HepG2 (cell line): ENCODE data around the gene ZNRF3. TPM values are rescaled to one million over a fixed set of nuclear protein-coding genes. Genes with fewer than 3 reads are reported as not detected.

Source experiments
- EP300 ChIP-seq, 3 experiments: sonication (generic) in 1 of 3; formaldehyde crosslinking in 1 of 3; IDR thresholded peaks; 2 replicates each; pipeline versions ENCODE4 v1.5.1 to v1.6.1; 2011 to 2020; ENCODE audit warnings: low read depth in 2 of 3, low read length in 2 of 3, borderline replicate concordance in 1 of 3, improper control_type of control experiment in 1 of 3, mild to moderate bottlenecking in 1 of 3, missing genetic modification reagents in 1 of 3, moderate library complexity in 1 of 3
- FOXA1 ChIP-seq, 2 experiments: fragments of 450-650 bp in 1 of 2; sonication (generic) in 1 of 2; formaldehyde crosslinking in 1 of 2; IDR thresholded peaks; 2 replicates each; pipeline versions ENCODE4 v1.4.0 to v1.6.1; 2016 to 2020; ENCODE audit warnings: missing genetic modification reagents in 1 of 2
- FOXA3 ChIP-seq: IDR thresholded peaks from 2 replicates; pipeline ENCODE4 v1.6.1; 2016; ENCODE audit warnings: missing genetic modification reagents, missing compliant biosample characterization
- FOXJ3 ChIP-seq: sonication (generic); formaldehyde crosslinking; IDR thresholded peaks from 2 replicates; pipeline ENCODE4 v1.4.0; 2020; ENCODE audit warnings: missing genetic modification reagents, mild to moderate bottlenecking, borderline replicate concordance
- FOXO1 ChIP-seq: sonication (generic); formaldehyde crosslinking; IDR thresholded peaks from 2 replicates; pipeline ENCODE4 v1.4.0; 2020; ENCODE audit warnings: missing genetic modification reagents
- GATAD2A ChIP-seq: IDR thresholded peaks from 2 replicates; pipeline ENCODE4 v1.6.1; 2016
- GFI1 ChIP-seq: sonication (generic); formaldehyde crosslinking; IDR thresholded peaks from 2 replicates; pipeline ENCODE4 v1.5.0; 2020; ENCODE audit warnings: missing genetic modification reagents, mild to moderate bottlenecking, borderline replicate concordance
- HDAC2 ChIP-seq: sonication (generic); formaldehyde crosslinking; IDR thresholded peaks from 2 replicates; pipeline ENCODE4 v1.4.0; 2020; ENCODE audit warnings: missing genetic modification reagents
- HOXA3 ChIP-seq: sonication (generic); formaldehyde crosslinking; IDR thresholded peaks from 2 replicates; pipeline ENCODE4 v1.5.0; 2020; ENCODE audit warnings: missing genetic modification reagents
- MED1 ChIP-seq: sonication (generic); formaldehyde crosslinking; IDR thresholded peaks from 2 replicates; pipeline ENCODE4 v1.4.0; 2020; ENCODE audit warnings: missing genetic modification reagents
- RARA ChIP-seq: IDR thresholded peaks from 2 replicates; pipeline ENCODE4 v1.6.1; 2016; ENCODE audit warnings: missing genetic modification reagents, missing compliant biosample characterization
- SAP130 ChIP-seq: IDR thresholded peaks from 2 replicates; pipeline ENCODE4 v1.6.1; 2016; ENCODE audit warnings: low read depth
- SIX4 ChIP-seq: sonication (generic); formaldehyde crosslinking; IDR thresholded peaks from 2 replicates; pipeline ENCODE4 v1.4.0; 2020; ENCODE audit warnings: missing genetic modification reagents
- SUZ12 ChIP-seq: fragments of 150-350 bp; IDR thresholded peaks from 2 replicates; pipeline ENCODE4 v1.6.1; 2014; ENCODE audit warnings: low read depth, low read length
- TBX2 ChIP-seq: sonication (generic); formaldehyde crosslinking; IDR thresholded peaks from 2 replicates; pipeline ENCODE4 v1.5.0; 2020; ENCODE audit warnings: missing genetic modification reagents, mild to moderate bottlenecking, borderline replicate concordance
- TCF7 ChIP-seq: sonication (generic); IDR thresholded peaks from 2 replicates; pipeline ENCODE4 v1.6.1; 2016; ENCODE audit warnings: antibody characterized with exemption, low read depth
- ZBTB20 ChIP-seq: sonication (generic); formaldehyde crosslinking; IDR thresholded peaks from 2 replicates; pipeline ENCODE4 v1.8.1; 2023; ENCODE audit warnings: missing genetic modification reagents, low read depth, mild to moderate bottlenecking, borderline replicate concordance
- ZFP1 ChIP-seq: IDR thresholded peaks from 2 replicates; pipeline ENCODE4 v1.6.1; 2016
- ZNF280B ChIP-seq: sonication (generic); formaldehyde crosslinking; IDR thresholded peaks from 2 replicates; pipeline ENCODE4 v1.5.0; 2020; ENCODE audit warnings: missing genetic modification reagents, mild to moderate bottlenecking, borderline replicate concordance
- ZNF841 ChIP-seq: sonication (generic); formaldehyde crosslinking; IDR thresholded peaks from 2 replicates; pipeline ENCODE4 v1.8.1; 2023; ENCODE audit warnings: missing genetic modification reagents, borderline replicate concordance
- polyA plus RNA-seq, 8 experiments: library from polyadenylated mRNA; depleted of rRNA in 3 of 8; stranded (reverse) in 7 of 8; unstranded in 1 of 8; fragments of >200 nt; fragmentation: Illumina TruSeq in 4 of 8; extraction: Trizol in 4 of 8; gene quantifications; 2 replicates each; pipeline versions ENCODE4 v1.2.1 to v1.2.3, GENCODE V29; 2011 to 2016; ENCODE audit warnings: low read depth in 4 of 8, missing spikeins in 1 of 8, mixed read lengths in 1 of 8; ENCODE audit not compliant: insufficient read depth in 1 of 8
- total RNA-seq, 5 experiments: library from RNA; depleted of rRNA; stranded (reverse); fragments of >200 nt; fragmentation: Illumina TruSeq; extraction: Trizol; gene quantifications; 2 replicates each; pipeline ENCODE4 v1.2.3, GENCODE V29; 2016; ENCODE audit warnings: low read depth in 1 of 5
- TF ChIP-seq, protein P1 (sequence below): sonication (generic); formaldehyde crosslinking; IDR thresholded peaks from 2 replicates; pipeline ENCODE4 v1.4.0; 2020; ENCODE audit warnings: missing genetic modification reagents
- TF ChIP-seq, protein P2 (sequence below): sonication (generic); formaldehyde crosslinking; IDR thresholded peaks from 2 replicates; pipeline ENCODE4; 2020; ENCODE audit warnings: missing genetic modification reagents, mild to moderate bottlenecking, borderline replicate concordance

The ZNRF3 gene
- total and polyA plus RNA-seq, 2 of the 13 experiments (the other 11 are each of a cell fraction or from before 2014, with no cell fraction given): 20.3 to 36.7 TPM

DNA sequence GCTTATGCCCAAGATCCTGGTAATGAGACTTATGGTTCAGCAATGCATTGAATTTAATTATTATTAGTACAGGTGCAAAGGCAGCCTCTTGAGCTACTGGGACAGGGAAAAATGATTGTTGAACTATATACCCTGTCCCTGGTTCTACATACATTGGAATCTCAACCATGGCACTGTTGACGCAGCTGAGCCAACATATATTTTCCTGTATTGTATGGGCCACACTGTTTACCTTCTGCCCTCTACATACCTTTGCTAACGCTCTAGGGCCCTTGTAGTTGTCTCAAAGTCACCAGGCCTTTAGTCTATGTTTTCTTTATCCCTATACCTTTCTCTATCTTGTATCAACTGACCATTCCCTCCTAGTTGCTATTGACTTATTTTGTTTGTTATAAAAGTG, 212.1 kb downstream of the ZNRF3 start (continued):
- TF ChIP-seq, protein P1, sequence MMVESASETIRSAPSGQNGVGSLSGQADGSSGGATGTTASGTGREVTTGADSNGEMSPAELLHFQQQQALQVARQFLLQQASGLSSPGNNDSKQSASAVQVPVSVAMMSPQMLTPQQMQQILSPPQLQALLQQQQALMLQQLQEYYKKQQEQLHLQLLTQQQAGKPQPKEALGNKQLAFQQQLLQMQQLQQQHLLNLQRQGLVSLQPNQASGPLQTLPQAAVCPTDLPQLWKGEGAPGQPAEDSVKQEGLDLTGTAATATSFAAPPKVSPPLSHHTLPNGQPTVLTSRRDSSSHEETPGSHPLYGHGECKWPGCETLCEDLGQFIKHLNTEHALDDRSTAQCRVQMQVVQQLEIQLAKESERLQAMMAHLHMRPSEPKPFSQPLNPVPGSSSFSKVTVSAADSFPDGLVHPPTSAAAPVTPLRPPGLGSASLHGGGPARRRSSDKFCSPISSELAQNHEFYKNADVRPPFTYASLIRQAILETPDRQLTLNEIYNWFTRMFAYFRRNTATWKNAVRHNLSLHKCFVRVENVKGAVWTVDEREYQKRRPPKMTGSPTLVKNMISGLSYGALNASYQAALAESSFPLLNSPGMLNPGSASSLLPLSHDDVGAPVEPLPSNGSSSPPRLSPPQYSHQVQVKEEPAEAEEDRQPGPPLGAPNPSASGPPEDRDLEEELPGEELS: peak; percentile 52; the same call in 1 of the 2 replicates
- no peak for TF ChIP-seq SUZ12
- TF ChIP-seq, protein P2, sequence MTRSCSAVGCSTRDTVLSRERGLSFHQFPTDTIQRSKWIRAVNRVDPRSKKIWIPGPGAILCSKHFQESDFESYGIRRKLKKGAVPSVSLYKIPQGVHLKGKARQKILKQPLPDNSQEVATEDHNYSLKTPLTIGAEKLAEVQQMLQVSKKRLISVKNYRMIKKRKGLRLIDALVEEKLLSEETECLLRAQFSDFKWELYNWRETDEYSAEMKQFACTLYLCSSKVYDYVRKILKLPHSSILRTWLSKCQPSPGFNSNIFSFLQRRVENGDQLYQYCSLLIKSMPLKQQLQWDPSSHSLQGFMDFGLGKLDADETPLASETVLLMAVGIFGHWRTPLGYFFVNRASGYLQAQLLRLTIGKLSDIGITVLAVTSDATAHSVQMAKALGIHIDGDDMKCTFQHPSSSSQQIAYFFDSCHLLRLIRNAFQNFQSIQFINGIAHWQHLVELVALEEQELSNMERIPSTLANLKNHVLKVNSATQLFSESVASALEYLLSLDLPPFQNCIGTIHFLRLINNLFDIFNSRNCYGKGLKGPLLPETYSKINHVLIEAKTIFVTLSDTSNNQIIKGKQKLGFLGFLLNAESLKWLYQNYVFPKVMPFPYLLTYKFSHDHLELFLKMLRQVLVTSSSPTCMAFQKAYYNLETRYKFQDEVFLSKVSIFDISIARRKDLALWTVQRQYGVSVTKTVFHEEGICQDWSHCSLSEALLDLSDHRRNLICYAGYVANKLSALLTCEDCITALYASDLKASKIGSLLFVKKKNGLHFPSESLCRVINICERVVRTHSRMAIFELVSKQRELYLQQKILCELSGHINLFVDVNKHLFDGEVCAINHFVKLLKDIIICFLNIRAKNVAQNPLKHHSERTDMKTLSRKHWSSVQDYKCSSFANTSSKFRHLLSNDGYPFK (CRISPR knock-in tag): no peak
- TF ChIP-seq TCF7: peak; percentile 46; the same call in 1 of the 2 replicates
- TF ChIP-seq RARA: 0 out of 2 replicates have a peak, but pooled peaks have one; percentile 9
- peak; percentile 71 for TF ChIP-seq HDAC2 (CRISPR knock-in tag)
- no peak for TF ChIP-seq ZNF280B (CRISPR knock-in tag)
- peak; percentile 82 for TF ChIP-seq FOXA1 (IDR thresholded peaks at IDR 0.05)
- TF ChIP-seq FOXA1 (CRISPR knock-in tag; IDR thresholded peaks at IDR 0.05): peak; percentile 96
- peak; percentile 56 for TF ChIP-seq GATAD2A (CRISPR knock-in tag)
- peak; percentile 46; the same call in 1 of the 2 replicates for TF ChIP-seq HOXA3 (CRISPR knock-in tag)
- TF ChIP-seq ZNF841 (CRISPR knock-in tag): no peak
- no peak for TF ChIP-seq ZFP1 (CRISPR knock-in tag)
- peak; percentile 27; the same call in 1 of the 2 replicates for TF ChIP-seq FOXJ3 (CRISPR knock-in tag)
- TF ChIP-seq FOXO1 (CRISPR knock-in tag): 0 out of 2 replicates have a peak, but pooled peaks have one; percentile 21
- TF ChIP-seq FOXA3 (CRISPR knock-in tag): peak; percentile 78
- TF ChIP-seq ZBTB20 (CRISPR knock-in tag): peak; percentile 99
- TF ChIP-seq EP300 (IDR thresholded peaks at IDR 0.05; ENCODE audit: low read depth in 2 of 2, low read length in 2 of 2): 0 out of 4 replicates have a peak, but pooled peaks of 1 of the 2 experiments have one; percentile 24
- no peak; the same call in 1 of the 2 replicates for TF ChIP-seq EP300 (CRISPR knock-in tag; IDR thresholded peaks at IDR 0.05; ENCODE audit: borderline replicate concordance)
- peak; percentile 39; the same call in 1 of the 2 replicates for TF ChIP-seq MED1
- TF ChIP-seq GFI1 (CRISPR knock-in tag): 0 out of 2 replicates have a peak, but pooled peaks have one; percentile 28
- TF ChIP-seq TBX2 (CRISPR knock-in tag): peak; percentile 27; the same call in 1 of the 2 replicates
- TF ChIP-seq SIX4 (CRISPR knock-in tag): peak; percentile 81
- peak; percentile 30 for TF ChIP-seq SAP130 (CRISPR knock-in tag)
